H9 (cell line): ENCODE measurements around the gene LDLRAD4. TPM values are rescaled to one million over a fixed set of nuclear protein-coding genes. Genes with fewer than 3 reads are reported as not detected.

Experiments used
- DNase-seq: peaks from one replicate; pipeline ENCODE4 v3.0.0-alpha.2; 2017
- H2AFZ ChIP-seq: one replicate; pipeline ENCODE4 v1.6.1; 2013; ENCODE audit warnings: mild to moderate bottlenecking, low read length, control low read depth, moderate library complexity
- H2AK5ac ChIP-seq: 2 replicates; pipeline ENCODE4 v1.6.1; 2013; ENCODE audit warnings: low read length, control low read depth, mixed read lengths; ENCODE audit not compliant: insufficient read length
- H2BK120ac ChIP-seq: one replicate; pipeline ENCODE4 v1.6.1; 2013; ENCODE audit warnings: low read depth, mild to moderate bottlenecking, low read length, control low read depth, inconsistent platforms; ENCODE audit not compliant: poor library complexity, severe bottlenecking
- H2BK12ac ChIP-seq: 2 replicates; pipeline ENCODE4 v1.6.1; 2013; ENCODE audit warnings: low read length, control low read depth, mixed read lengths, low read depth; ENCODE audit not compliant: insufficient read length
- H2BK15ac ChIP-seq: 2 replicates; pipeline ENCODE4 v1.6.1; 2013; ENCODE audit warnings: low read depth, low read length, control low read depth
- H2BK20ac ChIP-seq: one replicate; pipeline ENCODE4 v1.6.1; 2013; ENCODE audit warnings: low read depth, mild to moderate bottlenecking, low read length, control low read depth, inconsistent platforms; ENCODE audit not compliant: poor library complexity, severe bottlenecking
- H2BK5ac ChIP-seq: 2 replicates; pipeline ENCODE4 v1.6.1; 2013; ENCODE audit warnings: low read length, control low read depth, mixed read lengths; ENCODE audit not compliant: insufficient read length
- H3K14ac ChIP-seq: 2 replicates; pipeline ENCODE4 v1.6.1; 2013; ENCODE audit warnings: low read length, control low read depth; ENCODE audit not compliant: insufficient read depth
- H3K18ac ChIP-seq: 2 replicates; pipeline ENCODE4 v1.6.1; 2013; ENCODE audit warnings: low read depth, mild to moderate bottlenecking, mixed read lengths, low read length, control low read depth; ENCODE audit not compliant: insufficient read length
- H3K23ac ChIP-seq: 2 replicates; pipeline ENCODE4 v1.6.1; 2013; ENCODE audit warnings: low read length, control low read depth, mixed read lengths, low read depth; ENCODE audit not compliant: insufficient read length
- H3K23me2 ChIP-seq: 2 replicates; pipeline ENCODE4 v1.6.1; 2013; ENCODE audit warnings: low read depth, mild to moderate bottlenecking, mixed read lengths, low read length, control low read depth; ENCODE audit not compliant: insufficient read length, poor library complexity, severe bottlenecking
- H3K27ac ChIP-seq: 2 replicates; pipeline ENCODE4 v1.5.1; 2013; ENCODE audit warnings: low read length, control low read depth, mixed read lengths, low read depth; ENCODE audit not compliant: insufficient read length
- H3K27me3 ChIP-seq: 2 replicates; pipeline ENCODE4 v1.6.1; 2013; ENCODE audit warnings: low read length, control low read depth, inconsistent platforms; ENCODE audit not compliant: insufficient read depth
- H3K4ac ChIP-seq: 2 replicates; pipeline ENCODE4 v1.6.1; 2013; ENCODE audit warnings: low read depth, mild to moderate bottlenecking, control low read depth, inconsistent platforms, low read length, moderate library complexity
- H3K4me1 ChIP-seq: 2 replicates; pipeline ENCODE4 v1.6.1; 2013; ENCODE audit warnings: low read length, control low read depth, inconsistent platforms; ENCODE audit not compliant: insufficient read depth
- H3K4me2 ChIP-seq: 2 replicates; pipeline ENCODE4 v1.6.1; 2013; ENCODE audit warnings: low read length, control low read depth, mixed read lengths; ENCODE audit not compliant: insufficient read length, insufficient read depth
- H3K56ac ChIP-seq: 2 replicates; pipeline ENCODE4 v1.6.1; 2013; ENCODE audit warnings: low read depth, mild to moderate bottlenecking, mixed read lengths, low read length, control low read depth; ENCODE audit not compliant: insufficient read length
- H3K79me1 ChIP-seq: 2 replicates; pipeline ENCODE4 v1.6.1; 2013; ENCODE audit warnings: low read depth, mild to moderate bottlenecking, moderate library complexity, low read length, control low read depth, inconsistent platforms; ENCODE audit not compliant: insufficient read depth, poor library complexity, severe bottlenecking
- H3K79me2 ChIP-seq: 2 replicates; pipeline ENCODE4 v1.6.1; 2013; ENCODE audit warnings: low read length, control low read depth, inconsistent platforms; ENCODE audit not compliant: insufficient read depth
- H3K9ac ChIP-seq: 2 replicates; pipeline ENCODE4 v1.6.1; 2013; ENCODE audit warnings: low read length, control low read depth, mixed read lengths; ENCODE audit not compliant: insufficient read length; ENCODE audit errors: extremely low read depth
- H3K9me3 ChIP-seq: one replicate; pipeline ENCODE4 v1.6.1; 2013; ENCODE audit warnings: low read depth, low read length, inconsistent platforms; ENCODE audit not compliant: control insufficient read depth
- H3T11ph ChIP-seq: one replicate; pipeline ENCODE4 v1.6.1; 2013; ENCODE audit warnings: mild to moderate bottlenecking, low read length, control low read depth, inconsistent platforms
- H4K20me1 ChIP-seq: one replicate; pipeline ENCODE4 v1.6.1; 2013; ENCODE audit not compliant: control insufficient read depth, insufficient read length, insufficient read depth
- H4K5ac ChIP-seq: 2 replicates; pipeline ENCODE4 v1.6.1; 2013; ENCODE audit warnings: low read depth, mild to moderate bottlenecking, mixed read lengths, low read length, control low read depth; ENCODE audit not compliant: insufficient read length
- H4K8ac ChIP-seq: replicated peaks from 2 replicates; pipeline ENCODE4 v1.6.1; 2013; ENCODE audit warnings: low read length, control low read depth, mixed read lengths, low read depth; ENCODE audit not compliant: insufficient read length
- H4K91ac ChIP-seq: 2 replicates; pipeline ENCODE4 v1.6.1; 2013; ENCODE audit warnings: low read depth, mild to moderate bottlenecking, moderate library complexity, mixed read lengths, low read length, control low read depth; ENCODE audit not compliant: insufficient read length
- H3K27ac Mint-ChIP-seq, 3 experiments: 2 replicates in 2 of 3; 3 replicates in 1 of 3; pipeline ENCODE4 v1.8.0; 2020 to 2021; ENCODE audit warnings: mixed read lengths in 3 of 3, mild to moderate bottlenecking in 1 of 3, moderate library complexity in 1 of 3
- H3K27me3 Mint-ChIP-seq: 2 replicates; pipeline ENCODE4 v1.8.0; 2021; ENCODE audit warnings: low read depth, mild to moderate bottlenecking, moderate library complexity, mixed read lengths
- H3K36me3 Mint-ChIP-seq, 3 experiments: 2 replicates in 2 of 3; 3 replicates in 1 of 3; pipeline ENCODE4 v1.8.0; 2020 to 2021; ENCODE audit warnings: low read depth in 3 of 3, mixed read lengths in 3 of 3; ENCODE audit not compliant: insufficient read depth in 1 of 3
- H3K4me1 Mint-ChIP-seq, 2 experiments: 2 replicates each; pipeline ENCODE4 v1.8.0; 2020; ENCODE audit warnings: mixed read lengths in 2 of 2
- H3K4me3 Mint-ChIP-seq, 2 experiments: 2 replicates in 1 of 2; 3 replicates in 1 of 2; pipeline ENCODE4 v1.8.0; 2020 to 2021; ENCODE audit warnings: mild to moderate bottlenecking in 2 of 2, mixed read lengths in 2 of 2, moderate library complexity in 1 of 2
- H3K9me3 Mint-ChIP-seq, 2 experiments: 2 replicates in 1 of 2; 3 replicates in 1 of 2; pipeline ENCODE4 v1.8.0; 2020; ENCODE audit warnings: mild to moderate bottlenecking in 2 of 2, mixed read lengths in 2 of 2, moderate library complexity in 1 of 2
- WGBS: extraction: QIAGEN DNeasy Blood & Tissue Kit; methylation state at CpG from one replicate; pipeline ENCODE4 v1.1.7; 2013; ENCODE audit warnings: missing lambda C conversion rate, low lambda C conversion rate, mixed read lengths; ENCODE audit not compliant: insufficient read length; ENCODE audit errors: extremely low coverage; 5-methylcytosine and 5-hydroxymethylcytosine counted together
- total RNA-seq: library from RNA; stranded (reverse); gene quantifications from 2 replicates; pipeline ENCODE4 v1.2.1, GENCODE V29; 2021
- TF ChIP-seq, protein P1 (sequence below): fragments of 200-600 bp; sonication (generic); conservative IDR thresholded peaks from 3 replicates; pipeline ENCODE4 v1.8.0; 2021; ENCODE audit warnings: antibody characterized with exemption, mild to moderate bottlenecking

Gene LDLRAD4
- total RNA-seq, 1 experiment from 2014 or later, result 3.9 TPM

- Histone ChIP-seq H2BK12ac (no peak overlapping the region), H3K18ac (no peak overlapping the region), H2BK120ac (no peak overlapping the region), H2AK5ac (no peak overlapping the region), H3K79me2 (no peaks in the 10 kb centered on the region), H2BK20ac (no peak overlapping the region), H2BK5ac (no peak overlapping the region), H2AFZ (no peak overlapping the region), H3K23ac (no peak overlapping the region), H3K14ac (no peak overlapping the region), H3K79me1 (no peaks in the 10 kb centered on the region), H3K23me2 (no peaks in the 10 kb centered on the region), H3K4me1 (no peaks in the 10 kb centered on the region), H3K56ac (no peak overlapping the region), H3K27me3 (no peaks in the 10 kb centered on the region; the same call in 1 of the 2 replicates), H3K27ac (no peak overlapping the region), H3K4me2 (no peak overlapping the region), H4K20me1 (no peaks in the 10 kb centered on the region), H3T11ph (no peak overlapping the region), H3K4ac (no peak overlapping the region), H3K9me3 (no peaks in the 10 kb centered on the region), H4K8ac (no peak overlapping the region), H3K9ac (no peak overlapping the region), H4K5ac (no peak overlapping the region), H4K91ac (no peak overlapping the region), H2BK15ac (no peak overlapping the region)
- H3K4me3 Mint-ChIP-seq, result no peak overlapping the region
- H3K36me3 Mint-ChIP-seq, result no peaks in the 10 kb centered on the region
- no peaks in the 10 kb centered on the region for H3K9me3 Mint-ChIP-seq
- TF ChIP-seq, protein P1, sequence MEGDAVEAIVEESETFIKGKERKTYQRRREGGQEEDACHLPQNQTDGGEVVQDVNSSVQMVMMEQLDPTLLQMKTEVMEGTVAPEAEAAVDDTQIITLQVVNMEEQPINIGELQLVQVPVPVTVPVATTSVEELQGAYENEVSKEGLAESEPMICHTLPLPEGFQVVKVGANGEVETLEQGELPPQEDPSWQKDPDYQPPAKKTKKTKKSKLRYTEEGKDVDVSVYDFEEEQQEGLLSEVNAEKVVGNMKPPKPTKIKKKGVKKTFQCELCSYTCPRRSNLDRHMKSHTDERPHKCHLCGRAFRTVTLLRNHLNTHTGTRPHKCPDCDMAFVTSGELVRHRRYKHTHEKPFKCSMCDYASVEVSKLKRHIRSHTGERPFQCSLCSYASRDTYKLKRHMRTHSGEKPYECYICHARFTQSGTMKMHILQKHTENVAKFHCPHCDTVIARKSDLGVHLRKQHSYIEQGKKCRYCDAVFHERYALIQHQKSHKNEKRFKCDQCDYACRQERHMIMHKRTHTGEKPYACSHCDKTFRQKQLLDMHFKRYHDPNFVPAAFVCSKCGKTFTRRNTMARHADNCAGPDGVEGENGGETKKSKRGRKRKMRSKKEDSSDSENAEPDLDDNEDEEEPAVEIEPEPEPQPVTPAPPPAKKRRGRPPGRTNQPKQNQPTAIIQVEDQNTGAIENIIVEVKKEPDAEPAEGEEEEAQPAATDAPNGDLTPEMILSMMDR, result no peak
- WGBS, result no CpG with 5 or more reads among the region's 6 CpGs
- DNase-seq, result no peak
- H3K4me1 Mint-ChIP-seq, result peaks cover 3 to 5% of the 10 kb centered on the region in 2 experiments
- no peak overlapping the region for H3K27ac Mint-ChIP-seq
- H3K27me3 Mint-ChIP-seq, result no peaks in the 10 kb centered on the region
These were observed 387.3 kb downstream of the LDLRAD4 start for GRCh38 chr18:13605901-13606300.
